HepG2 (cell line): ENCODE data around the gene IFITM10. TPM values are rescaled to one million over a fixed set of nuclear protein-coding genes. Genes with fewer than 3 reads are reported as not detected.
A peak's percentile ranks its signal among the peaks of the same experiment; 100 is the strongest.

Experiments used
- AGO2 ChIP-seq: fragments of 200-400 bp; formaldehyde crosslinking; optimal IDR thresholded peaks from 2 replicates; pipeline ENCODE3; 2017; ENCODE audit warnings: mild to moderate bottlenecking, low read depth, low read length, moderate library complexity
- AKAP8 ChIP-seq: sonication (generic); formaldehyde crosslinking; IDR thresholded peaks from 2 replicates; pipeline ENCODE4 v1.5.1; 2020; ENCODE audit warnings: mild to moderate bottlenecking, missing genetic modification reagents
- BORCS8-MEF2B ChIP-seq: sonication (generic); formaldehyde crosslinking; IDR thresholded peaks from 2 replicates; pipeline ENCODE4 v1.8.0; 2022; ENCODE audit warnings: mild to moderate bottlenecking, missing genetic modification reagents
- DR1 ChIP-seq: sonication (generic); formaldehyde crosslinking; IDR thresholded peaks from 2 replicates; pipeline ENCODE4 v1.8.0; 2021; ENCODE audit warnings: mild to moderate bottlenecking, missing genetic modification reagents, inconsistent platforms
- FLYWCH1 ChIP-seq: sonication (generic); formaldehyde crosslinking; IDR thresholded peaks from 2 replicates; pipeline ENCODE4 v1.8.1; 2023; ENCODE audit warnings: mild to moderate bottlenecking, missing genetic modification reagents
- HOXD1 ChIP-seq: sonication (generic); formaldehyde crosslinking; IDR thresholded peaks from 2 replicates; pipeline ENCODE4 v1.5.0; 2020; ENCODE audit warnings: missing genetic modification reagents
- MXD4 ChIP-seq: IDR thresholded peaks from 2 replicates; pipeline ENCODE4 v1.6.1; 2016; ENCODE audit warnings: mild to moderate bottlenecking, missing biosample characterization, missing genetic modification reagents
- NCOR1 ChIP-seq: fragments of 200-600 bp; sonication (generic); IDR thresholded peaks from 2 replicates; pipeline ENCODE4 v1.7.0; 2017; ENCODE audit warnings: antibody characterized with exemption, low read length, borderline replicate concordance
- NRL ChIP-seq: sonication (generic); formaldehyde crosslinking; IDR thresholded peaks from 2 replicates; pipeline ENCODE4 v1.5.0; 2020; ENCODE audit warnings: missing genetic modification reagents, mild to moderate bottlenecking, moderate library complexity, borderline replicate concordance
- PHF21A ChIP-seq: sonication (generic); formaldehyde crosslinking; IDR thresholded peaks from 2 replicates; pipeline ENCODE4 v1.5.0; 2020; ENCODE audit warnings: mild to moderate bottlenecking, missing genetic modification reagents
- PRMT3 ChIP-seq: sonication (generic); formaldehyde crosslinking; IDR thresholded peaks from 2 replicates; pipeline ENCODE4 v1.8.1; 2022; ENCODE audit warnings: low read depth, mild to moderate bottlenecking, moderate library complexity, missing genetic modification reagents, borderline replicate concordance
- RBM39 ChIP-seq: fragments of 200-400 bp; formaldehyde crosslinking; IDR thresholded peaks from one replicate; pipeline ENCODE4 v1.6.1; 2018; ENCODE audit warnings: antibody characterized with exemption, mild to moderate bottlenecking, low read depth, low read length; ENCODE audit not compliant: poor library complexity, severe bottlenecking
- SOX5 ChIP-seq: IDR thresholded peaks from 2 replicates; pipeline ENCODE4 v1.6.1; 2016; ENCODE audit warnings: borderline replicate concordance
- SSRP1 ChIP-seq: IDR thresholded peaks from 2 replicates; pipeline ENCODE4 v1.6.1; 2016; ENCODE audit warnings: control low read depth
- U2AF1 ChIP-seq: fragments of 200-400 bp; formaldehyde crosslinking; optimal IDR thresholded peaks from 2 replicates; pipeline ENCODE3; 2017; ENCODE audit warnings: mild to moderate bottlenecking, low read depth, low read length
- ZNF329 ChIP-seq: sonication (generic); formaldehyde crosslinking; IDR thresholded peaks from 2 replicates; pipeline ENCODE4 v1.9.0; 2021; ENCODE audit warnings: low read depth, mild to moderate bottlenecking, missing genetic modification reagents
- ZNF432 ChIP-seq: sonication (generic); formaldehyde crosslinking; IDR thresholded peaks from 2 replicates; pipeline ENCODE4 v1.5.0; 2020; ENCODE audit warnings: missing genetic modification reagents, mild to moderate bottlenecking, borderline replicate concordance
- ZSCAN12 ChIP-seq: sonication (generic); formaldehyde crosslinking; IDR thresholded peaks from 2 replicates; pipeline ENCODE4 v1.9.0; 2021; ENCODE audit warnings: mild to moderate bottlenecking, missing genetic modification reagents
- polyA plus RNA-seq, 8 experiments: library from polyadenylated mRNA; depleted of rRNA in 3 of 8; stranded (reverse) in 7 of 8; unstranded in 1 of 8; fragments of >200 nt; fragmentation: Illumina TruSeq in 4 of 8; extraction: Trizol in 4 of 8; gene quantifications; 2 replicates each; pipeline versions ENCODE4 v1.2.1 to v1.2.3, GENCODE V29; 2011 to 2016; ENCODE audit warnings: low read depth in 4 of 8, missing spikeins in 1 of 8, mixed read lengths in 1 of 8; ENCODE audit not compliant: insufficient read depth in 1 of 8
- total RNA-seq, 5 experiments: library from RNA; depleted of rRNA; stranded (reverse); fragments of >200 nt; fragmentation: Illumina TruSeq; extraction: Trizol; gene quantifications; 2 replicates each; pipeline ENCODE4 v1.2.3, GENCODE V29; 2016; ENCODE audit warnings: low read depth in 1 of 5
- TF ChIP-seq, protein P1 (sequence below): fragments of 450-650 bp; IDR thresholded peaks from 2 replicates; pipeline ENCODE4 v1.6.1; 2016
- TF ChIP-seq, protein P2 (sequence below), 2 experiments: IDR thresholded peaks; 2 replicates each; pipeline ENCODE4 v1.6.1; 2011 to 2012; ENCODE audit warnings: low read length in 2 of 2, borderline replicate concordance in 1 of 2, low read depth in 1 of 2, mild to moderate bottlenecking in 1 of 2, moderate library complexity in 1 of 2

IFITM10 gene
- total and polyA plus RNA-seq, 2 of the 13 experiments (the other 11 are each of a cell fraction or from before 2014, with no cell fraction given) = 0.09 to 0.13 TPM

DNA sequence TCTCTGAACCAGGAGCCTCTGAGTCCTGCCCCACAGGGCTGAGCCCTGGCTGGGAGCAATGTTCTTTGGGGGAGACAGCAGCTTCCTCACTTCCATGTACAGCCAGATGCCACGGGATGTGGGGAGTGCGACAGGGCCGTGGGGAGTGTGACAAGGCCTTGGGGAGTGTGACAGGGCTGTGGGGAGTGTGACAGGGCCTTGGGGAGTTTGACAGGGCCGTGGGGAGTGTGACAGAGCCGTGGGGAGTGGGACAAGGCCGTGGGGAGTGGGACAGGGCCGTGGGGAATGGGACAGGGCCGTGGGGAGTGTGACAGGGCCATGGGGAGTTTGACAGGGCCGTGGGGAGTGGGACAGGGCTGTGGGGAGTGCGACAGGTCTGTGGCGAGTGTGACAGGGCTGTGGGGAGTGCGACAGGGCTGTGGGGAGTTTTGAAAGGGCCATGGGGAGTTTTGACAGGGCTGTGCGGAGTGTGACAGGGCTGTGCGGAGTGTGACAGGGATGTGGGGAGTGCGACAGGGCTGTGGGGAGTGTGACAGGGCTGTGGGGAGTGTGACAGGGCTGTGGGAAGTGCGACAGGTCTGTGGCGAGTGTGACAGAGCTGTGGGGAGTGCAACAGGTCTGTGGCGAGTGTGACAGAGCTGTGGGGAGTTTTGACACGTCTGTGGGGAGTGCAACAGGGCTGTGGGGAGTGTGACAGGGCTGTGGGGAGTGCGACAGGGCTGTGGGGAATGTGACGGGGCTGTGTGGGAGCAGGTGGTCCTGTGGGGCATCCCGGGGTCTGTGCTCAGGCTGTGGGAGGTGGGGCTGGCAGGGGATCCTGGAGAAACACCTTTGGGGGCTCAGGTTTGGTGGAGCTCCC is 60.0 kb downstream of the IFITM10 start (continued):
- TF ChIP-seq NRL (CRISPR knock-in tag) = 0 out of 2 replicates have a peak, but pooled peaks have one; percentile 64
- TF ChIP-seq AGO2 = peak; percentile 90
- TF ChIP-seq MXD4 (CRISPR knock-in tag) = no peak
- no peak for TF ChIP-seq U2AF1
- peak; percentile 14; the same call in 1 of the 2 replicates for TF ChIP-seq BORCS8-MEF2B (CRISPR knock-in tag)
- TF ChIP-seq ZNF432 (CRISPR knock-in tag) = 0 out of 2 replicates have a peak, but pooled peaks have one; percentile 4
- 0 out of 2 replicates have a peak, but pooled peaks have one; percentile 2 for TF ChIP-seq PHF21A (CRISPR knock-in tag)
- TF ChIP-seq DR1 (CRISPR knock-in tag) = 0 out of 2 replicates have a peak, but pooled peaks have one; percentile 25
- 0 out of 2 replicates have a peak, but pooled peaks have one; percentile 59 for TF ChIP-seq ZNF329 (CRISPR knock-in tag)
- TF ChIP-seq, protein P1, sequence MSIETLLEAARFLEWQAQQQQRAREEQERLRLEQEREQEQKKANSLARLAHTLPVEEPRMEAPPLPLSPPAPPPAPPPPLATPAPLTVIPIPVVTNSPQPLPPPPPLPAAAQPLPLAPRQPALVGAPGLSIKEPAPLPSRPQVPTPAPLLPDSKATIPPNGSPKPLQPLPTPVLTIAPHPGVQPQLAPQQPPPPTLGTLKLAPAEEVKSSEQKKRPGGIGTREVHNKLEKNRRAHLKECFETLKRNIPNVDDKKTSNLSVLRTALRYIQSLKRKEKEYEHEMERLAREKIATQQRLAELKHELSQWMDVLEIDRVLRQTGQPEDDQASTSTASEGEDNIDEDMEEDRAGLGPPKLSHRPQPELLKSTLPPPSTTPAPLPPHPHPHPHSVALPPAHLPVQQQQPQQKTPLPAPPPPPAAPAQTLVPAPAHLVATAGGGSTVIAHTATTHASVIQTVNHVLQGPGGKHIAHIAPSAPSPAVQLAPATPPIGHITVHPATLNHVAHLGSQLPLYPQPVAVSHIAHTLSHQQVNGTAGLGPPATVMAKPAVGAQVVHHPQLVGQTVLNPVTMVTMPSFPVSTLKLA = no peak
- TF ChIP-seq SOX5 (CRISPR knock-in tag) = no peak
- TF ChIP-seq HOXD1 (CRISPR knock-in tag) = no peak
- TF ChIP-seq FLYWCH1 (CRISPR knock-in tag) = peak; percentile 14; the same call in 1 of the 2 replicates
- TF ChIP-seq PRMT3 = 0 out of 2 replicates have a peak, but pooled peaks have one; percentile 8
- TF ChIP-seq NCOR1 = peak; percentile 64; the same call in 1 of the 2 replicates
- TF ChIP-seq, protein P2, sequence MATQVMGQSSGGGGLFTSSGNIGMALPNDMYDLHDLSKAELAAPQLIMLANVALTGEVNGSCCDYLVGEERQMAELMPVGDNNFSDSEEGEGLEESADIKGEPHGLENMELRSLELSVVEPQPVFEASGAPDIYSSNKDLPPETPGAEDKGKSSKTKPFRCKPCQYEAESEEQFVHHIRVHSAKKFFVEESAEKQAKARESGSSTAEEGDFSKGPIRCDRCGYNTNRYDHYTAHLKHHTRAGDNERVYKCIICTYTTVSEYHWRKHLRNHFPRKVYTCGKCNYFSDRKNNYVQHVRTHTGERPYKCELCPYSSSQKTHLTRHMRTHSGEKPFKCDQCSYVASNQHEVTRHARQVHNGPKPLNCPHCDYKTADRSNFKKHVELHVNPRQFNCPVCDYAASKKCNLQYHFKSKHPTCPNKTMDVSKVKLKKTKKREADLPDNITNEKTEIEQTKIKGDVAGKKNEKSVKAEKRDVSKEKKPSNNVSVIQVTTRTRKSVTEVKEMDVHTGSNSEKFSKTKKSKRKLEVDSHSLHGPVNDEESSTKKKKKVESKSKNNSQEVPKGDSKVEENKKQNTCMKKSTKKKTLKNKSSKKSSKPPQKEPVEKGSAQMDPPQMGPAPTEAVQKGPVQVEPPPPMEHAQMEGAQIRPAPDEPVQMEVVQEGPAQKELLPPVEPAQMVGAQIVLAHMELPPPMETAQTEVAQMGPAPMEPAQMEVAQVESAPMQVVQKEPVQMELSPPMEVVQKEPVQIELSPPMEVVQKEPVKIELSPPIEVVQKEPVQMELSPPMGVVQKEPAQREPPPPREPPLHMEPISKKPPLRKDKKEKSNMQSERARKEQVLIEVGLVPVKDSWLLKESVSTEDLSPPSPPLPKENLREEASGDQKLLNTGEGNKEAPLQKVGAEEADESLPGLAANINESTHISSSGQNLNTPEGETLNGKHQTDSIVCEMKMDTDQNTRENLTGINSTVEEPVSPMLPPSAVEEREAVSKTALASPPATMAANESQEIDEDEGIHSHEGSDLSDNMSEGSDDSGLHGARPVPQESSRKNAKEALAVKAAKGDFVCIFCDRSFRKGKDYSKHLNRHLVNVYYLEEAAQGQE (IDR thresholded peaks at IDR 0.05; ENCODE audit: borderline replicate concordance in 1 of 2, low read depth in 1 of 2, low read length in 2 of 2) = no peak
- 0 out of 2 replicates have a peak, but pooled peaks have one; percentile 4 for TF ChIP-seq AKAP8 (CRISPR knock-in tag)
- TF ChIP-seq SSRP1 (CRISPR knock-in tag) = peak; percentile 75; the same call in 1 of the 2 replicates
- peak; percentile 51 for TF ChIP-seq RBM39
- no peak for TF ChIP-seq ZSCAN12 (CRISPR knock-in tag)
